ENCODE results near the gene GLOD5. TPM values are rescaled to one million over a fixed set of nuclear protein-coding genes. Genes with fewer than 3 reads are reported as not detected.

The GLOD5 gene
- total RNA-seq, 4 donors from 2014 or later = not detected

GRCh38 chrX:48786825-48787504 is 25.4 kb downstream of the GLOD5 start:
- Histone ChIP-seq H3K4me3 (no peak overlapping the region), H3K27me3 (no peaks in the 10 kb centered on the region), H3K4me1 (no peaks in the 10 kb centered on the region), H3K9me3 (no peaks in the 10 kb centered on the region), H3K36me3 (no peaks in the 10 kb centered on the region), H3K27ac (no peak overlapping the region)
- intact Hi-C loops (cut with DNase I; ENCODE audit: low total_unique reads) (no loop called here), in situ Hi-C loops (cut with MboI; ENCODE audit: low sequenced_read_pairs in 4 of 4) (no loop called here)
- DNase-seq = no peak
- TF ChIP-seq CTCF (IDR thresholded peaks at IDR 0.05 in 4 of 5, conservative IDR thresholded peaks at IDR 0.05 in 1 of 5) (no peak), POLR2A (IDR thresholded peaks at IDR 0.05) (no peak)
- no peak for ATAC-seq

- intact Hi-C loops (cut with DNase I; ENCODE audit: low total_unique reads) = no loop called here
- DNase-seq (no peak), ATAC-seq (no peak)
- Histone ChIP-seq H3K27me3 (no peaks in the 10 kb centered on the region), H3K4me1 (no peaks in the 10 kb centered on the region), H3K9me3 (no peaks in the 10 kb centered on the region), H3K4me3 (no peak overlapping the region), H3K36me3 (no peaks in the 10 kb centered on the region), H3K27ac (no peak overlapping the region)
- TF ChIP-seq POLR2A (IDR thresholded peaks at IDR 0.05) (no peak), CTCF (IDR thresholded peaks at IDR 0.05 in 4 of 5, conservative IDR thresholded peaks at IDR 0.05 in 1 of 5) (no peak)
- in situ Hi-C loops (cut with MboI; ENCODE audit: low sequenced_read_pairs in 4 of 4) = no loop called here
These were observed 26.2 kb downstream of the GLOD5 start for GRCh38 chrX:48787505-48788443.

- Histone ChIP-seq H3K27me3 (no peaks in the 10 kb centered on the region), H3K9me3 (no peaks in the 10 kb centered on the region), H3K4me3 (no peak overlapping the region), H3K27ac (no peak overlapping the region), H3K36me3 (no peaks in the 10 kb centered on the region), H3K4me1 (no peaks in the 10 kb centered on the region)
- in situ Hi-C loops (cut with MboI; ENCODE audit: low sequenced_read_pairs in 4 of 4) (no loop called here), intact Hi-C loops (cut with DNase I; ENCODE audit: low total_unique reads) (no loop called here)
- DNase-seq = no peak
- no peak for TF ChIP-seq CTCF (IDR thresholded peaks at IDR 0.05 in 4 of 5, conservative IDR thresholded peaks at IDR 0.05 in 1 of 5)
- no peak for TF ChIP-seq POLR2A (IDR thresholded peaks at IDR 0.05)
- ATAC-seq = no peak
These were observed 28.0 kb downstream of the GLOD5 start for GRCh38 chrX:48789366-48790220.

GRCh38 chrX:48790477-48790876 is 28.9 kb downstream of the GLOD5 start:
- no peak for DNase-seq
- ATAC-seq = no peak
- no peaks in the 10 kb centered on the region for H3K9me3 ChIP-seq
- H3K27ac ChIP-seq = no peak overlapping the region
- no peak for TF ChIP-seq CTCF (IDR thresholded peaks at IDR 0.05 in 4 of 5, conservative IDR thresholded peaks at IDR 0.05 in 1 of 5)
- no peak for TF ChIP-seq POLR2A (IDR thresholded peaks at IDR 0.05)
- no peaks in the 10 kb centered on the region for H3K4me1 ChIP-seq
- H3K36me3 ChIP-seq = no peaks in the 10 kb centered on the region
- intact Hi-C loops (cut with DNase I; ENCODE audit: low total_unique reads) (no loop called here), in situ Hi-C loops (cut with MboI; ENCODE audit: low sequenced_read_pairs in 4 of 4) (no loop called here)
- no peak overlapping the region for H3K4me3 ChIP-seq
- no peaks in the 10 kb centered on the region for H3K27me3 ChIP-seq
